ENCODE measurements around the gene ANKRD28.
"Not testable (repeated sequence)": the region's sequence is repeated elsewhere in the genome, so short reads cannot be mapped to it uniquely, and the experiment has no call there.

DNA sequence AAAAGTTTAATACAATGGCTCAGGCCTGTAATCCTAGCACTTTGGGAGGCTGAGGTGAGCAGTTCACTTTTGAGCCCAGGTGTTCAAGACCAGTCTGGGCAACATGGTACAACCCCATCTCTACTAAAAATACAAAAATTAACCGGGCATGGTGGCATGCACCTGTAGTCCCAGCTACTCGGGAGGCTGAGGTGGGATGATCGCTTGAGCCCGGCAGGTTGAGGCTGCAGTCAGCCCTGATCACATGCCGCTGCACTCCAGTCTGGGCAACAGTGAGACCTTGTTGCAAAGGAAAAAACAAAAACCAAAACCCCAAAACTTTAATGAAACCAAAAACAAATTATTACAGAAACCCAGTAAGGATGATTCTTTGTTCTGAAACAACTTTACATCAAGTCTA is 15.3 kb upstream of the ANKRD28 start:
- TF ChIP-seq, protein P1, sequence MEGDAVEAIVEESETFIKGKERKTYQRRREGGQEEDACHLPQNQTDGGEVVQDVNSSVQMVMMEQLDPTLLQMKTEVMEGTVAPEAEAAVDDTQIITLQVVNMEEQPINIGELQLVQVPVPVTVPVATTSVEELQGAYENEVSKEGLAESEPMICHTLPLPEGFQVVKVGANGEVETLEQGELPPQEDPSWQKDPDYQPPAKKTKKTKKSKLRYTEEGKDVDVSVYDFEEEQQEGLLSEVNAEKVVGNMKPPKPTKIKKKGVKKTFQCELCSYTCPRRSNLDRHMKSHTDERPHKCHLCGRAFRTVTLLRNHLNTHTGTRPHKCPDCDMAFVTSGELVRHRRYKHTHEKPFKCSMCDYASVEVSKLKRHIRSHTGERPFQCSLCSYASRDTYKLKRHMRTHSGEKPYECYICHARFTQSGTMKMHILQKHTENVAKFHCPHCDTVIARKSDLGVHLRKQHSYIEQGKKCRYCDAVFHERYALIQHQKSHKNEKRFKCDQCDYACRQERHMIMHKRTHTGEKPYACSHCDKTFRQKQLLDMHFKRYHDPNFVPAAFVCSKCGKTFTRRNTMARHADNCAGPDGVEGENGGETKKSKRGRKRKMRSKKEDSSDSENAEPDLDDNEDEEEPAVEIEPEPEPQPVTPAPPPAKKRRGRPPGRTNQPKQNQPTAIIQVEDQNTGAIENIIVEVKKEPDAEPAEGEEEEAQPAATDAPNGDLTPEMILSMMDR (IDR thresholded peaks at IDR 0.05) = not testable (repeated sequence)
- not testable (repeated sequence) for TF ChIP-seq POLR2A (IDR thresholded peaks at IDR 0.05)
